HL-60 (cell line): ENCODE data around the gene MTMR3.

Experiments
- DNase-seq, 2 experiments: peaks; one replicate each; pipeline ENCODE4 v3.0.0-alpha.2; 2010 to 2020; ENCODE audit warnings: low read depth in 1 of 2, low spot score in 1 of 2
- H3K27ac ChIP-seq: fragments of 250-450 bp; sonication (Bioruptor Pico); replicated peaks from 2 replicates; pipeline ENCODE4 v1.5.1; 2020; ENCODE audit warnings: mild to moderate bottlenecking, moderate library complexity
- H3K27me3 ChIP-seq: fragments of 250-450 bp; sonication (Bioruptor Pico); 2 replicates; pipeline ENCODE4 v1.5.1; 2021; ENCODE audit warnings: mild to moderate bottlenecking, moderate library complexity; ENCODE audit not compliant: insufficient read depth, poor library complexity, severe bottlenecking
- H3K4me3 ChIP-seq: replicated peaks from 2 replicates; pipeline ENCODE4 v1.5.1; 2011; ENCODE audit warnings: mild to moderate bottlenecking, control low read depth, low read length; ENCODE audit not compliant: insufficient read depth
- GABPA ChIP-seq: IDR thresholded peaks from 2 replicates; pipeline ENCODE4 v1.6.1; 2012; ENCODE audit warnings: low read depth
- POLR2AphosphoS5 ChIP-seq: IDR thresholded peaks from 2 replicates; pipeline ENCODE4 v1.6.1; 2012; ENCODE audit warnings: low read depth
- SPI1 ChIP-seq: IDR thresholded peaks from 2 replicates; pipeline ENCODE4 v1.6.1; 2012; ENCODE audit warnings: low read depth, mild to moderate bottlenecking, borderline replicate concordance
- TF ChIP-seq, protein P1 (sequence below): IDR thresholded peaks from one replicate; pipeline ENCODE4 v1.5.1; 2011; ENCODE audit warnings: low read length, control low read depth, inconsistent platforms; ENCODE audit not compliant: insufficient read depth
- TF ChIP-seq, protein P2 (sequence below): IDR thresholded peaks from 2 replicates; pipeline ENCODE4 v1.6.1; 2012; ENCODE audit warnings: low read depth; ENCODE audit not compliant: insufficient replicate concordance

The MTMR3 gene

DNA sequence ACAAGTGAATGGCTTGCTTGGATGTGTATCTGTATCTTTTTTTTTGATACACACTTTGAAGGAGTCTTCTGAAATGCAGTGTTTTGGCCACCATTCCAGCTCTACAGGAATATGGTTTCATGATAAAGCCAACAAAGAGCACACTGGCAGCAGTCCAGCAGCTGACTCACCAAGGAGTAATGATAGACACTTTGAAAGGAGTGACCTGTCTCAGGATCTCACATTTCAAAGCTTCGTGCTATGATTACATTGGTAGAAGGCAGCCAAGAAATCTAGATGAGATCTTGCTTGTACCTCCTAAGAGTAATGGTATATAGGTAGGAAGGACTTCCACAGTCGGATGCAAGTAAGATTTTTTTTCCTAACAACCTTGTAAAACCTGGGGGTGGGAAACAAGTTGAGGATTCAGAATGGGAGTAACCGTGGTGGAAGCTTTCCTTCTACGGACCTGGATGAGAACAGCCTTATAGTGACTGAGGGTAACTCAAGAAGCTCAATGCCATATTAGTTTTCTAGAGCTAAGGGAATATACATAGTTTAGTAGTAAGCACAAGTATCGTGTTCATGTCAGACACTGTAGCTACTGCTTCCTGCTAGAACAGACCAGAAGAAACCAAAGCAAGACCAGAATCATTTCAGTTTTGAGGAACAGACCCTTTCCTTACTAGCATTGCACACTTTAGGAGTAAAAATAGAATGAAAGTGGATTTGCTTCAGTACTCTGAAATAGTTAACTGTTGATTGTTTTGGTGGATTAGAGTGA, 25.0 kb downstream of the MTMR3 start:
- DNase-seq = peak; percentile 28 to 62
- Histone ChIP-seq H3K27ac (0 out of 2 replicates have a peak overlapping the region, but pooled peaks have one; percentile 7), H3K27me3 (no peaks in the 10 kb centered on the region), H3K4me3 (no peak overlapping the region)
- peak; percentile 31; the same call in 1 of the 2 replicates for TF ChIP-seq SPI1
- TF ChIP-seq, protein P1, sequence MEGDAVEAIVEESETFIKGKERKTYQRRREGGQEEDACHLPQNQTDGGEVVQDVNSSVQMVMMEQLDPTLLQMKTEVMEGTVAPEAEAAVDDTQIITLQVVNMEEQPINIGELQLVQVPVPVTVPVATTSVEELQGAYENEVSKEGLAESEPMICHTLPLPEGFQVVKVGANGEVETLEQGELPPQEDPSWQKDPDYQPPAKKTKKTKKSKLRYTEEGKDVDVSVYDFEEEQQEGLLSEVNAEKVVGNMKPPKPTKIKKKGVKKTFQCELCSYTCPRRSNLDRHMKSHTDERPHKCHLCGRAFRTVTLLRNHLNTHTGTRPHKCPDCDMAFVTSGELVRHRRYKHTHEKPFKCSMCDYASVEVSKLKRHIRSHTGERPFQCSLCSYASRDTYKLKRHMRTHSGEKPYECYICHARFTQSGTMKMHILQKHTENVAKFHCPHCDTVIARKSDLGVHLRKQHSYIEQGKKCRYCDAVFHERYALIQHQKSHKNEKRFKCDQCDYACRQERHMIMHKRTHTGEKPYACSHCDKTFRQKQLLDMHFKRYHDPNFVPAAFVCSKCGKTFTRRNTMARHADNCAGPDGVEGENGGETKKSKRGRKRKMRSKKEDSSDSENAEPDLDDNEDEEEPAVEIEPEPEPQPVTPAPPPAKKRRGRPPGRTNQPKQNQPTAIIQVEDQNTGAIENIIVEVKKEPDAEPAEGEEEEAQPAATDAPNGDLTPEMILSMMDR = no peak

DNA sequence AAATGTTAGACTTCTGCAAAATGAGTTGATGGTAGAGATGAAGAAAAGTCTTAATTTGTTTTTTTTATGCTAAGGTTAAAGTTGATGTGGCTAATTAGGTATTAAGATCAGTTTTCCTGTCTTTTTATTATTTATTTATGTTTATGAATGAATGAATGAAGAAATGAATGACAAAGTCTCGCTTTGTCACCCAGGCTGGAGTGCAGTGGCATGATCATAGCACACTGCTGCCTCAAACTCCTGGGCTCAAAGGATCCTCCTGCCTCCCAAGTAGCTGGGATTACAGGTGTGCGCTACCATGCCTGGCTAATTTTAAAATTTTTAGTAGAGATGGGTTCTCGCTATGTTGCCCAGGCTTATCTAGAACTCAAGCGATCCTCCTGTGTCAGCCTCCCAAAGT, 29.2 kb downstream of the MTMR3 start:
- Histone ChIP-seq H3K27ac (no peak overlapping the region), H3K27me3 (no peaks in the 10 kb centered on the region), H3K4me3 (no peak overlapping the region)
- DNase-seq = no peak
- TF ChIP-seq SPI1 (no peak), POLR2AphosphoS5 (no peak), GABPA (no peak)
- TF ChIP-seq, protein P1 = no peak
- TF ChIP-seq, protein P2, sequence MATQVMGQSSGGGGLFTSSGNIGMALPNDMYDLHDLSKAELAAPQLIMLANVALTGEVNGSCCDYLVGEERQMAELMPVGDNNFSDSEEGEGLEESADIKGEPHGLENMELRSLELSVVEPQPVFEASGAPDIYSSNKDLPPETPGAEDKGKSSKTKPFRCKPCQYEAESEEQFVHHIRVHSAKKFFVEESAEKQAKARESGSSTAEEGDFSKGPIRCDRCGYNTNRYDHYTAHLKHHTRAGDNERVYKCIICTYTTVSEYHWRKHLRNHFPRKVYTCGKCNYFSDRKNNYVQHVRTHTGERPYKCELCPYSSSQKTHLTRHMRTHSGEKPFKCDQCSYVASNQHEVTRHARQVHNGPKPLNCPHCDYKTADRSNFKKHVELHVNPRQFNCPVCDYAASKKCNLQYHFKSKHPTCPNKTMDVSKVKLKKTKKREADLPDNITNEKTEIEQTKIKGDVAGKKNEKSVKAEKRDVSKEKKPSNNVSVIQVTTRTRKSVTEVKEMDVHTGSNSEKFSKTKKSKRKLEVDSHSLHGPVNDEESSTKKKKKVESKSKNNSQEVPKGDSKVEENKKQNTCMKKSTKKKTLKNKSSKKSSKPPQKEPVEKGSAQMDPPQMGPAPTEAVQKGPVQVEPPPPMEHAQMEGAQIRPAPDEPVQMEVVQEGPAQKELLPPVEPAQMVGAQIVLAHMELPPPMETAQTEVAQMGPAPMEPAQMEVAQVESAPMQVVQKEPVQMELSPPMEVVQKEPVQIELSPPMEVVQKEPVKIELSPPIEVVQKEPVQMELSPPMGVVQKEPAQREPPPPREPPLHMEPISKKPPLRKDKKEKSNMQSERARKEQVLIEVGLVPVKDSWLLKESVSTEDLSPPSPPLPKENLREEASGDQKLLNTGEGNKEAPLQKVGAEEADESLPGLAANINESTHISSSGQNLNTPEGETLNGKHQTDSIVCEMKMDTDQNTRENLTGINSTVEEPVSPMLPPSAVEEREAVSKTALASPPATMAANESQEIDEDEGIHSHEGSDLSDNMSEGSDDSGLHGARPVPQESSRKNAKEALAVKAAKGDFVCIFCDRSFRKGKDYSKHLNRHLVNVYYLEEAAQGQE = no peak

DNA sequence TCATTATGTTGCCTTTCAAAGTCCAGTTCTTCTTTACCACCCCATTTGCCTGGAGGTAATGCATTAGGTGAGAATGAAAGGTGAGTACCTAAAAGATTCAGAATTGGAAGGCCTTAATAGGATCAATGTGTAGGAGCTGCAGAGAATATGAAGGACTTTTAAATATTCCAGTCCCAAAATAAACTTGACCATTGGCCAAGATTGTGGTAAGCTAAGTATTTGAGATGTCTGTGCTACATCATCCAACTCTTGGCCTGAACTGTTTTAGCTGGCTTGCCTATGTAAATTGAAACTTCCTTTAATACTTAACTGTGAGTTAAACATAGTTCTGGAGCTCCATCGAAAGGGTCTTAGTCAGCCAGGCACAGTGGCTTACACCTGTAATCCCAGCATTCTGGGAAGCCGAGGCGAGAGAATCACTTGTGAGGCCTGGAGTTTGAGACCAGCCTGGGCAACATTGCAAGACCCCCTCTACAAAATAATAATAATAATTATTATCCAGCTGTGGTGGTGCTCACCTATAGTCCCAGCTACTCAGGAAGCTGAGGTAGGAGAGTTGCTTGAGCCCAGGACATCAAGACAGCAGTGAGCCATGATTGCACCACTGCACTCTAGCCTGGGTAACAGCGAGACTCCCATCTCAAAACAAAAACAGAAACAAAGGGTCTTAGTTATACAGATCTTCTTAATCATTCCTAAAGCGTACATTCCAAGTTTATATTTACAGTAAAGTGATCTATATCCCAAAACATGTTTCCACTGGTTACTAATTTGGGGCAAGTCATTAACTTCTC, 29.8 kb downstream of the MTMR3 start:
- no peak for DNase-seq
- TF ChIP-seq, protein P2 = no peak
- Histone ChIP-seq H3K27me3 (no peaks in the 10 kb centered on the region), H3K4me3 (no peak overlapping the region), H3K27ac (no peak overlapping the region)

DNA sequence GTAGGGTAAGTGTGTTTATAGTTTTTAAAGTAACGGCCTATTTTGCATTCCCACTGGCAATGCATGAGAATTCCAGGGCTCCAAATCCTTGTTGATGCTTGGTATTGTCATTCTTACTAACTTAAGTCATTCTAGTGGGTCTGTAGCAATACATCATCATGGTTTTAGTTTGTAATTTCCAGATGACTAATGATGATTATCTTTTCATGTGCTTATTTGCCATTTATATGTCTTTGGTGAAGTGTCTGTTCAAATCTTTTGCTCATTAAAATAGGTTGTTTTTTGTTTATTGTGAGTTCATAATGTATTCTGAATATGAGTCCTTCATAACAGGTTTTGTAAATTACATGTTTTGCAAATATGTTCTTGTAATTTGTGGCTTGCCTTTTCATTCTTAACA, 31.2 kb downstream of the MTMR3 start:
- no peak overlapping the region for H3K27ac ChIP-seq
- TF ChIP-seq GABPA = no peak
- TF ChIP-seq, protein P1 = no peak
- no peak for TF ChIP-seq SPI1
- TF ChIP-seq, protein P2 = no peak
- no peak for TF ChIP-seq POLR2AphosphoS5
- H3K4me3 ChIP-seq = no peak overlapping the region
- DNase-seq = no peak
- no peaks in the 10 kb centered on the region for H3K27me3 ChIP-seq
